ENCODE results near the gene DCAF8. TPM values are rescaled to one million over a fixed set of nuclear protein-coding genes. Genes with fewer than 3 reads are reported as not detected.
A peak's percentile ranks its signal among the peaks of the same experiment; 100 is the strongest.
"Not testable (repeated sequence)": the region's sequence is repeated elsewhere in the genome, so short reads cannot be mapped to it uniquely, and the experiment has no call there.

The DCAF8 gene
- total RNA-seq, 1 donor from 2014 or later, result 287 TPM

DNA sequence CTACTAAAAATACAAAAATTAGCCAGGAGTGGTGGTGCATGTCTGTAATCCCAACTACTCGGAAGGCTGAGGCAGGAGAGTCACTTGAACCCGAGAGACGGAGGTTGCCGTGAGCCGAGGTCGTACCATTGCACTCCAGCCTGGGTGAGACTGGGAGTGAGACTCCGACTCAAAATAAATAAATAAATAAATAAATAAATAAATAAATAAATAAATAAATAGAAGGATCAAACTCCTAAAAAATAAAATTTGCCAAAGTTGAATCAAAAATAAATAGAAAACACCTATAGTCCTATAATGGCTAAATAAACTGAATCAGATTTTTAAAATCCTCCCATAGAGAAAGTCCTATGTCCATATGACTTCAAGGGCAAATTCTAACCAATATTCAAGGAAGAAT, 37.8 kb upstream of the DCAF8 start:
- no peak for DNase-seq (ENCODE audit: low spot score in 2 of 2, unreplicated experiment in 2 of 2)
- TF ChIP-seq, protein P1, sequence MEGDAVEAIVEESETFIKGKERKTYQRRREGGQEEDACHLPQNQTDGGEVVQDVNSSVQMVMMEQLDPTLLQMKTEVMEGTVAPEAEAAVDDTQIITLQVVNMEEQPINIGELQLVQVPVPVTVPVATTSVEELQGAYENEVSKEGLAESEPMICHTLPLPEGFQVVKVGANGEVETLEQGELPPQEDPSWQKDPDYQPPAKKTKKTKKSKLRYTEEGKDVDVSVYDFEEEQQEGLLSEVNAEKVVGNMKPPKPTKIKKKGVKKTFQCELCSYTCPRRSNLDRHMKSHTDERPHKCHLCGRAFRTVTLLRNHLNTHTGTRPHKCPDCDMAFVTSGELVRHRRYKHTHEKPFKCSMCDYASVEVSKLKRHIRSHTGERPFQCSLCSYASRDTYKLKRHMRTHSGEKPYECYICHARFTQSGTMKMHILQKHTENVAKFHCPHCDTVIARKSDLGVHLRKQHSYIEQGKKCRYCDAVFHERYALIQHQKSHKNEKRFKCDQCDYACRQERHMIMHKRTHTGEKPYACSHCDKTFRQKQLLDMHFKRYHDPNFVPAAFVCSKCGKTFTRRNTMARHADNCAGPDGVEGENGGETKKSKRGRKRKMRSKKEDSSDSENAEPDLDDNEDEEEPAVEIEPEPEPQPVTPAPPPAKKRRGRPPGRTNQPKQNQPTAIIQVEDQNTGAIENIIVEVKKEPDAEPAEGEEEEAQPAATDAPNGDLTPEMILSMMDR (IDR thresholded peaks at IDR 0.05; ENCODE audit: unreplicated experiment), result no peak
- Mint-ChIP-seq H3K36me3 (peaks cover 44% of the 10 kb centered on the region), H3K27ac (no peak overlapping the region), H3K4me3 (no peak overlapping the region), H3K4me1 (no peaks in the 10 kb centered on the region), H3K9me3 (no peaks in the 10 kb centered on the region), H3K27me3 (ENCODE audit: low read depth) (no peaks in the 10 kb centered on the region)

DNA sequence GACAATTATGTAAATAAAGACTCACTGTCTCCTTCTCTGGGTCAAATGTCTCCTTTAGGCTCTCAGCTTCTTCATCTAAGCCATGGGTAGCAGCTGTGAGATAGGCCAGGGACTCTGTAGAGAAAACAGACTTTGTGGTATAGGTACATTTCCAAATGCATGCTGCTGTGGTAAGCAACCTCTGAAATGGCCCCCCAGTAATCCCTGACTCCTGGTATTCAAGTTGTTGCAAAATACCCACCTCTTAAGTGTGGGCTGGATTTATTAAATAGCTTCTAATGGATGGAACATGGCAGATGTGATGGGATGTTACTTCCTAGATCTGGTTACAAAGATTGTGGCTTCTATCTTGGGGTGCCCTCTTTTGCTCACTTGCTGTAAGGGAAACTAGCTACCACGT, 33.7 kb upstream of the DCAF8 start:
- TF ChIP-seq, protein P1 (IDR thresholded peaks at IDR 0.05; ENCODE audit: unreplicated experiment), result no peak
- peaks cover 55% of the 10 kb centered on the region for H3K36me3 Mint-ChIP-seq
- no peaks in the 10 kb centered on the region for H3K9me3 Mint-ChIP-seq
- H3K27ac Mint-ChIP-seq, result no peak overlapping the region
- H3K4me1 Mint-ChIP-seq, result no peaks in the 10 kb centered on the region
- no peak for DNase-seq (ENCODE audit: low spot score in 2 of 2, unreplicated experiment in 2 of 2)
- no peak overlapping the region for H3K4me3 Mint-ChIP-seq
- no peaks in the 10 kb centered on the region for H3K27me3 Mint-ChIP-seq (ENCODE audit: low read depth)

DNA sequence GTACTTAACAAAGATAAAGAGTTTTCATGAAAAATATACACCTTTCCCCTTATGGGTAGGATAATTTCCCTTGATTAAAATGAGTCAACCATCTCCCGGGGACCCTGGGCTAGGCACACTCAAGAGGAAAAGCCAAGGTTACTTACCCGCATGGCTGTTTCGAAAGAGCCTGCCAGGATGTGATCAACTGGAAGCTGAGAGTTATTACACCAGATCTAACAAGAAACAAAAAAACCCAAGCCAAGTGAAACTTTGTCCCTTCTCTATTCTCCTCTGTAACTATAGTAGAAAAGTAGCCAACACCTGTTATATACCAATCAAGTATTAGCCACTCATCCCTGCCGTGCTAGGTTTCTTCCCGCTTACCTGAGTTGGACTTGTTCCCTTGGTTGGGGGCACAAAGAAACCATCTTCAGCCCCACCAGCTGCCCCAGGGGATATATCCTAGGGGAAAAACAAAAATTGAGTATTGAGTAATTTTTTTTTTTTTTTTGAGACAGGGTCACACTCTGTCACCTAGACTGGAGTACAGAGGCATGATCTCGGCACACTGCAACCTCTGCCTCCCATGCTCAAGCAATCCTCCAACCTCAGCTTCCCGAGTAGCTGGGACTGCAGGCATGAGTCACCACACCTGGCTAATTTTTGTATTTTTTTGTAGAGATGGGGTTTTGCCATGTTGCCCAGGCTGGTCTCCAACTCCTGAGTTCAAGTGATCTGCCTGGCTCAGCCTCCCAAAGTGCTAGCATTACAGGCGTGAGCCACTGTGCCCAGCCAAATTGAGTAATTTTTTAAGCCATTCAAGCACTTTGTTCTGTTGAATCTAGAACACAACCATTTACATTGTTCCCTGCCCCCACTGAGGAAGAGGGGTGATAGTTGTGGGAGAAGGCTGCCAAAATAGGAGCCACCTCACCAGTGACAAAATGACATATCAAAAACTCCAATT, 30.9 kb upstream of the DCAF8 start:
- no peak for DNase-seq (ENCODE audit: low spot score in 2 of 2, unreplicated experiment in 2 of 2)
- Mint-ChIP-seq H3K4me1 (no peaks in the 10 kb centered on the region), H3K9me3 (no peaks in the 10 kb centered on the region), H3K36me3 (peaks cover 55% of the 10 kb centered on the region), H3K4me3 (no peak overlapping the region), H3K27ac (no peak overlapping the region), H3K27me3 (ENCODE audit: low read depth) (no peaks in the 10 kb centered on the region)
- TF ChIP-seq, protein P1 (IDR thresholded peaks at IDR 0.05; ENCODE audit: unreplicated experiment), result no peak

DNA sequence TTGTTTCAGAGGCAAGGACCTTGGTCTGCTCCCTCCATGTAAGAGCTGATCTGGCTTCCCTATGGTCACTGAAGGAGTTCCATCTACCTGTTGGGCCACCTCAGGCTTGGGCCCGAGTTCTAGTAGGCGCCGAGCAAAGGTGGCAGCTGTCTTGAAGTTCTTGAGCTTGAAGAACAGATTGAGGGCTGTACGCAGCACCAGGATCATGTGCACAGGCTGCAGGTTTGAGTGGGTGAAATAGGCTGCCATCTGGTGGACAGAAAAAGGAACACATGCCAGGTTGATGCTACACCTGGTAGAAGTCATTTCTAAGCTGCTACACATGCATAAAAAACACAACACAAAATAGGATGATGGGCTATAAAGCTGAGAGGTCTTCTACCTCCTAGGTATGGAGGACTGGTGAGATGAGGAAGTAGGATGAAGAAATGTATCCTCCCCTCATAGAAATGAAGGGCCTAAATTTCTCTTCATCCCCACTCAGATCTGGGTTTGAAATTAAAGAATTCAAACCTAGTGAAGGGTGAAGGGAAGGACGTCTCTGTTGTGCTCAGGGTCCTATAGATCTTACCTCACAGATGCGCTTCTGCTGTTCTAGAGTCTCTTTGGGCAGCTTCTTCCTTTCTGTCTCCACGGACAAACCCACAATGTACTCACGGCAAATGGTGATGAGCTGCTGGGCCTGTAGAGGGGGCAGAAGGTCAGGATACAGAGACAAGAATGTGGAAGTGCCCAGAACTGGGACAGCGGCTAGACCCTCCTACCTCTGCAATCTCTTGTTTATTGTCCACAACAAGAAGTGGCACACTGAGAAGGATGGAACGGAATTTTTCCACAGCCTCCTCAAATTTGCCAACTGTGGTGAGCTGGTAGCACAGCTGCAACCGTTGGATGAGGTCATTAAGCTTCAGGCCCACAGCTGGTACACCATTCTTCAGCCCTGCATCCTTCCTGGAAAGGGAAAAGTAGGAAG, 29.2 kb upstream of the DCAF8 start:
- DNase-seq (ENCODE audit: low spot score in 2 of 2, unreplicated experiment in 2 of 2), result peak; percentile 36 to 61
- Mint-ChIP-seq H3K36me3 (peaks cover 45% of the 10 kb centered on the region), H3K27me3 (ENCODE audit: low read depth) (no peaks in the 10 kb centered on the region), H3K27ac (peak overlapping the region; percentile 52), H3K4me1 (peaks cover 3% of the 10 kb centered on the region), H3K4me3 (no peak overlapping the region), H3K9me3 (no peaks in the 10 kb centered on the region)
- TF ChIP-seq, protein P1 (IDR thresholded peaks at IDR 0.05; ENCODE audit: unreplicated experiment), result peak; percentile 78

DNA sequence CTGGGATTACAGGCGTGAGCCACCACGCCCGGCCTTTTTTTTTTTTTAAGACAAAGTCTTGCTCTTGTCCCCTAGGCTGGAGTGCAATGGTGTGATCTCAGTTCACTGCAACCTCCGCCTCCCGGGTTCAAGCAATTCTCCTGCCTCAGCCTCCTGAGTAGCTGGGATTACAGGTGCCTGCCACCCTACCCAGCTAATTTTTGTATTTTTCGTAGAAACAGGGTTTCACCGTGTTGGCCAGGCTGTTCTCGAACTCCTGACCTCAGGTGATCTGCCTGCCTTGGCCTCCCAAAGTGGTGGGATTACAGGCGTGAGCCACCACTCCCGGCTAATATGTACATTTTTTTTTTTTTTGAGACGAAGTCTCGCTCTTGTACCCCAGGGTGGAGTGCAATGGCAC, 25.4 kb upstream of the DCAF8 start:
- Mint-ChIP-seq H3K4me1 (peaks cover 21% of the 10 kb centered on the region), H3K36me3 (peaks cover 19% of the 10 kb centered on the region)
- H3K27me3 Mint-ChIP-seq (ENCODE audit: low read depth); H3K4me3 Mint-ChIP-seq; H3K27ac Mint-ChIP-seq; H3K9me3 Mint-ChIP-seq; DNase-seq (ENCODE audit: low spot score in 2 of 2, unreplicated experiment in 2 of 2): not testable (repeated sequence)

Data from mesothelial cell of epicardium (in vitro differentiated cells).